Brain microvascular endothelial cell (primary cell): ENCODE results near the gene ALOX5.
"Not testable (repeated sequence)": the region's sequence is repeated elsewhere in the genome, so short reads cannot be mapped to it uniquely, and the experiment has no call there.

Source experiments
- DNase-seq: peaks from one replicate; pipeline ENCODE4 v3.0.0-alpha.2; 2020
- H3K27ac ChIP-seq: fragments of 250-450 bp; sonication (Bioruptor Pico); 2 replicates; pipeline ENCODE4 v1.5.1; 2020; ENCODE audit warnings: mild to moderate bottlenecking, moderate library complexity
- H3K27me3 ChIP-seq: fragments of 250-450 bp; sonication (Bioruptor Pico); replicated peaks from 2 replicates; pipeline ENCODE4 v1.5.1; 2020; ENCODE audit warnings: mild to moderate bottlenecking
- H3K36me3 ChIP-seq: fragments of 250-450 bp; sonication (Bioruptor Pico); replicated peaks from 2 replicates; pipeline ENCODE4 v1.5.1; 2020; ENCODE audit warnings: mild to moderate bottlenecking
- H3K4me3 ChIP-seq: 2 replicates; pipeline ENCODE4 v1.5.1; 2011; ENCODE audit warnings: low read depth, mild to moderate bottlenecking, control low read depth, low read length, moderate library complexity
- CTCF ChIP-seq: IDR thresholded peaks from 2 replicates; pipeline ENCODE4 v1.5.1; 2011; ENCODE audit warnings: low read depth, mild to moderate bottlenecking, moderate library complexity, low read length, control low read depth, inconsistent platforms; ENCODE audit errors: missing control alignments
- in situ Hi-C: cut with HindIII; loops from 2 replicates; pipeline ENCODE4 v1.10.0; 2017; ENCODE audit warnings: low sequenced_read_pairs, low pct_ligation_motif_present

The ALOX5 gene

GRCh38 chr10:45373576-45374349 is at the start of gene ALOX5:
TSS of gene ALOX5 (plus strand) at chr10:45374216. CDS start at chr10:45374280, 64 bp downstream.
- no peak for DNase-seq
- peak within 1 kb of the TSS; percentile 5 for H3K4me3 ChIP-seq
- no peak within 1 kb of the TSS for H3K27ac ChIP-seq
- H3K27me3 ChIP-seq = peaks cover 42% of the 10 kb centered on the region
- no peak for TF ChIP-seq CTCF
- H3K36me3 ChIP-seq = no peaks in the 10 kb centered on the region
- in situ Hi-C loops = no loop called here

GRCh38 chr10:45325116-45325515 is 48.9 kb upstream of the ALOX5 start:
- TF ChIP-seq CTCF = no peak
- no peak for DNase-seq
- Histone ChIP-seq H3K36me3 (no peaks in the 10 kb centered on the region), H3K27me3 (no peaks in the 10 kb centered on the region), H3K27ac (no peak overlapping the region), H3K4me3 (no peak overlapping the region)
- in situ Hi-C loops = no loop called here

- H3K4me3 ChIP-seq, H3K36me3 ChIP-seq, in situ Hi-C loops, DNase-seq, H3K27me3 ChIP-seq, H3K27ac ChIP-seq: not testable (repeated sequence)
These were observed 47.2 kb upstream of the ALOX5 start for GRCh38 chr10:45326864-45327263.

GRCh38 chr10:45331824-45332223 is 42.2 kb upstream of the ALOX5 start:
- in situ Hi-C loops, H3K27me3 ChIP-seq, H3K36me3 ChIP-seq, DNase-seq, H3K4me3 ChIP-seq, H3K27ac ChIP-seq: not testable (repeated sequence)

GRCh38 chr10:45339894-45340293 is 34.1 kb upstream of the ALOX5 start:
- H3K27ac ChIP-seq = no peak overlapping the region
- H3K27me3 ChIP-seq = no peaks in the 10 kb centered on the region
- DNase-seq = no peak
- in situ Hi-C loops = no loop called here
- no peaks in the 10 kb centered on the region for H3K36me3 ChIP-seq
- H3K4me3 ChIP-seq = no peak overlapping the region
- TF ChIP-seq CTCF = no peak

GRCh38 chr10:45340420-45340819 is 33.6 kb upstream of the ALOX5 start:
- H3K27ac ChIP-seq, in situ Hi-C loops, H3K4me3 ChIP-seq, H3K27me3 ChIP-seq, DNase-seq, H3K36me3 ChIP-seq: not testable (repeated sequence)

GRCh38 chr10:45346652-45347335 is 27.2 kb upstream of the ALOX5 start:
- H3K4me3 ChIP-seq, H3K27me3 ChIP-seq, H3K36me3 ChIP-seq, H3K27ac ChIP-seq, in situ Hi-C loops, DNase-seq: not testable (repeated sequence)

- H3K36me3 ChIP-seq, H3K4me3 ChIP-seq: not testable (repeated sequence)
These were observed 26.6 kb upstream of the ALOX5 start for GRCh38 chr10:45347464-45347863.

GRCh38 chr10:45348196-45348765 is 25.7 kb upstream of the ALOX5 start:
- in situ Hi-C loops, H3K4me3 ChIP-seq, DNase-seq, H3K36me3 ChIP-seq, H3K27me3 ChIP-seq, H3K27ac ChIP-seq: not testable (repeated sequence)

More at GRCh38 chr10:45347464-45347863, 26.6 kb upstream of the ALOX5 start:
- H3K27ac ChIP-seq, DNase-seq, H3K27me3 ChIP-seq, in situ Hi-C loops: not testable (repeated sequence)
